Suprapubic skin (tissue), 4 donors: ENCODE measurements around the gene GABRR1.

Experiments
- EP300 ChIP-seq: sonication (generic); formaldehyde crosslinking; IDR thresholded peaks from one replicate; pipeline ENCODE4 v1.6.1; 2017; ENCODE audit warnings: antibody characterized with exemption
- POLR2A ChIP-seq, 2 donors: fragments of 450-650 bp; IDR thresholded peaks; one replicate each; pipeline ENCODE4 v1.6.1; 2017; ENCODE audit warnings: antibody characterized with exemption in 2 of 2, mild to moderate bottlenecking in 2 of 2, moderate library complexity in 2 of 2
- POLR2AphosphoS5 ChIP-seq, 3 donors: sonication (generic); formaldehyde crosslinking; IDR thresholded peaks; one replicate each; pipeline ENCODE4 v1.6.1; 2017; ENCODE audit warnings: antibody characterized with exemption in 3 of 3
- TF ChIP-seq, protein P1 (sequence below), 2 donors: fragments of 200-600 bp in 1 of 2; fragments of 450-650 bp in 1 of 2; sonication (generic) in 1 of 2; IDR thresholded peaks; one replicate each; pipeline ENCODE4 v1.5.1; 2016 to 2019; ENCODE audit warnings: antibody characterized with exemption in 2 of 2, mild to moderate bottlenecking in 1 of 2, moderate library complexity in 1 of 2

DNA sequence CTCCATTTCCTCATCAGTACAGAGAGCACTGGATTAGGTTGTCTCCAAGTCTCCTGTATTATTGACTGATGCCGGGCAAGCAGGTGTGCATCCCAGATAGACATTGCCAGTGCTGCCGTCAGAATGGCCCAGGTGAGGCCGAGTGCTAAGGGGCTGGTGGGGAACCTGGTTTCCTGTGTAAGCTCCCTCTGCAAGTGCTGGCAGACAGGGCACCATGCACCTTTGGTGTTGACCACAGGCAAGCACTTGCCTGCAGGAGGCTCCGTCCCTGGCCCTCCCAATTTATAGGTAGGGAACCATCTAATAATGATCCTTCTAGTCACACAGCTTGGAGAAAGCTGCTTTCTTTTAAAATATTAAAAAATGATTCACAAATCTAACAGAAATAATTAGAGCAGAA is 747 bp downstream of the GABRR1 start:
- TF ChIP-seq, protein P1, sequence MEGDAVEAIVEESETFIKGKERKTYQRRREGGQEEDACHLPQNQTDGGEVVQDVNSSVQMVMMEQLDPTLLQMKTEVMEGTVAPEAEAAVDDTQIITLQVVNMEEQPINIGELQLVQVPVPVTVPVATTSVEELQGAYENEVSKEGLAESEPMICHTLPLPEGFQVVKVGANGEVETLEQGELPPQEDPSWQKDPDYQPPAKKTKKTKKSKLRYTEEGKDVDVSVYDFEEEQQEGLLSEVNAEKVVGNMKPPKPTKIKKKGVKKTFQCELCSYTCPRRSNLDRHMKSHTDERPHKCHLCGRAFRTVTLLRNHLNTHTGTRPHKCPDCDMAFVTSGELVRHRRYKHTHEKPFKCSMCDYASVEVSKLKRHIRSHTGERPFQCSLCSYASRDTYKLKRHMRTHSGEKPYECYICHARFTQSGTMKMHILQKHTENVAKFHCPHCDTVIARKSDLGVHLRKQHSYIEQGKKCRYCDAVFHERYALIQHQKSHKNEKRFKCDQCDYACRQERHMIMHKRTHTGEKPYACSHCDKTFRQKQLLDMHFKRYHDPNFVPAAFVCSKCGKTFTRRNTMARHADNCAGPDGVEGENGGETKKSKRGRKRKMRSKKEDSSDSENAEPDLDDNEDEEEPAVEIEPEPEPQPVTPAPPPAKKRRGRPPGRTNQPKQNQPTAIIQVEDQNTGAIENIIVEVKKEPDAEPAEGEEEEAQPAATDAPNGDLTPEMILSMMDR (IDR thresholded peaks at IDR 0.05): no peak
- TF ChIP-seq POLR2A (IDR thresholded peaks at IDR 0.05): no peak
- TF ChIP-seq POLR2AphosphoS5 (IDR thresholded peaks at IDR 0.05): no peak
- no peak for TF ChIP-seq EP300
